NCI-H2196 treated with DMSO at 0.1 percent for 48 hours (cell line): ENCODE measurements around the gene MYLK.

Experiments
- DNase-seq: peaks from one replicate; lab custom pipeline; 2025; ENCODE audit not compliant: unreplicated experiment; lab: John Stamatoyannopoulos, UW

MYLK gene

DNA sequence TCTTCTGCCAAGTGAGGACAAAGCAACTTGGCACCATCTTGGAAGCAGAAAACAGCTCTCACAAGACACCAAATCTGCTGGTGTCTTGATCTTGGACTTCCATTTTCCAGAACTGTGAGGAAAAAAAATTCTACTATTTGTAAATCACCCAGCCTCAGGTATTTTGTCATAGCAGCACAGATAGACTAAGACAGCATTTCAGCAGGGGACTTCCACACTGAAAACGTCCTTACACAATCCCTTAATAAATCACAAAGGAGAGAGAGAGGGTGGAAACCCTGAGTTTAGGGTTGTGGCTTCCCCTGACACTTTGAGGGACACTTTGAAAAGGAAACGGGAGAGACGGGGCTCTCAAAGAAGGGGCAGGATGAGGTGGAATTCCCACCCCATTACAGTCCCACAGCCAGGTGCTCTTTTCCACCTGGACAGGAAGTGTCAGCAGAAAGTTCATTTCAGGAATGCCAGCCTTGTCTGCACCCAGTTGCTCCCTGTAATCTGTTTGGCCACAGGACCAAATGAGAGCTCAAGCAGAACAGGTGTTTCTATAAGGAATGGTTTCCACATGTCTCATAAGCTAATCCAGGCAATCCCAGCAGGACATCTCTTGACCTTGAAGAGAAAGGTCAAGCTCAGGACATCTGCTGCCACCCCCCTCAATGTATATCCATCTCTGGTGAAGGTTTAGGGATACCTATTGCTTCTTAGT is 51.3 kb downstream of the MYLK start:
- no peak for DNase-seq

GRCh38 chr3:123831420-123831819 is 52.7 kb downstream of the MYLK start:
- no peak for DNase-seq

GRCh38 chr3:123821920-123822319 is 62.2 kb downstream of the MYLK start:
- no peak for DNase-seq

DNA sequence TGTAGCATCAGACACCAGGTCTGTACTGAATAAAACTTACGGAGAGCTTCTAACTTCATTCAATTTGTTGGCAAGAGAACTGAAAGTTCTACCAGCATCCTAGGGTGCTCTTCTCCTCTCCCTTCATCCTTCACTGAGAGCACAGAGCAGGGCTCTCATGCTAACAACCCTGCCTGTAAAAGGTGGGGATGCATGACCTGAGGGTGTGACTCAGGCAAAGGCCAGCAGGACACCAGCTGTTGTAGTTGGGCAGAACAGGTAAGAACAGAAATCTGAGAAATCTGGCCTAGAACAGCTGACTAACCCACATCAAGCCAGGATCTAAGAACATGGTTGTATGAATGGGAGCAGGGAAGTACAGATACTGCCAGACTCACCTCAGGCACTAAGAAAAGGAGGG is 64.2 kb downstream of the MYLK start:
- DNase-seq = no peak

DNA sequence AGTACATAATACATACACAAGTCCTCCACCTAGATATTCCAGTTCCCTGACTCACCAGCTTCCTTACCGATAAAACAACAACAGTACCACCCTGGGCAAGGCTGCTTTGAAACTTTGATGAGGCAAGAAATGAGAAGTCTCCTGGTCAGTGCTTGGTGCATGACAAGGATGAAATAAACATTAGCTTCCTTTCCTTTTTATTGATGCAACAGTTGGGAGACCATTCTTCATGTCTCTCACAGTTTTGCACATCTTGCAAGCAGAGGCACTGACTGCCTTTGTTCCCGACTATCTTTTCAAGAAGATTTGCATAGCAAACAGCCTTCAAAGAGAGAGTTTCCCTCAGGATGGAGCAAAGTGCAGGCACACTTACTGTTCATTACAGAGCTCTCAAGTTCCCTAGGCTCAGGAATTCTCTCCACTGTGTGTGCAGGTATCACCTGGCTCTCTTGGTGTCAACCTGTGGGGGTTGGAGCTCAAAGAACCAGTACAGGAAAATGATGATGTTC is 65.2 kb downstream of the MYLK start:
- DNase-seq = no peak

DNA sequence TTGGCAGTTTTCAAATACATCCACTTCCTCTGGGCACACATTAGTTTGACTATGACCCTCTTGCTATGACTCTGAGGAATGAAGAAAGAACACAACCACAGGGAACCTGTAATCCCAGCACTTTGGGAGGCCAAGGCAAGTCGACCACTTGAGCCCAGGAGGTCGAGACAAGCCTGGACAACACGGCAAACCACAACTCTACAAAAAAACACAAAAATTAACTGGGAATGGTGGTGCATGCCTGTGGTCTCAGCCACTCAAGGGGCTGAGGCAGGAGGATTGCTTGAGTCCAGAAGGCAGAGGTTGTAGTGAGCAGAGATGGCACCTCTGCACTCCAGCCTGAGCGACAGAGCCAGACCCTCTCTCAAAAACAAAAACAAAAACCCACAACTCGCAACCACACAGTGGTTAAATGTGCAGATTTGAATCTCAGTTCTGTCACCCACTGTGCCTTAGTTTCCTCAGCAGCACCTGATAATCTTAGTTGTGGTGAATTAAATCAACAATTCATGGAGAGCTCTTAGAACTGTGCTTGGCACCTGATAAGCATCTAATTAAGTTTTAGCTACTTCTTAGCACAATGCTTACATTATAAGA is 65.7 kb downstream of the MYLK start:
- DNase-seq = no peak

DNA sequence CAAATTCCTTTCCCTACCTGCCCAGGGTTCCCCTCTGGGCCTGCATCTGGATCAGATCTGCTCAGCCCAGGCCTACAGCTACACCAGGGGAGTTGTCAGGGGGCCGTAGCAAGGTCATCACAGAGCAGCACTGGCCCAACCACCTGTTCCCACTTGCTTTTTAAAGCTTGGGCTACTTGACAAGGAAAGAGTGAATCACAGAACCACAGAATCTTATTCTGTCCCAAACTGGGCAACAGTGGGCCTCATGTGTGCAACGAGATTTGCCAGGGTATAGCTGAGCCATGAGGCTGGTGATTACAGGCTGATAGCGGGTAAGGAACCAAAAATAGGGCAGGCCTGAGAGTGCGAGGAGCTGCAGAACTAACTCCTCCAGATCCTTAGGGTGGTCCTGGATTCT is 66.7 kb downstream of the MYLK start:
- DNase-seq = no peak

GRCh38 chr3:123816673-123817207 is 67.4 kb downstream of the MYLK start:
- no peak for DNase-seq

DNA sequence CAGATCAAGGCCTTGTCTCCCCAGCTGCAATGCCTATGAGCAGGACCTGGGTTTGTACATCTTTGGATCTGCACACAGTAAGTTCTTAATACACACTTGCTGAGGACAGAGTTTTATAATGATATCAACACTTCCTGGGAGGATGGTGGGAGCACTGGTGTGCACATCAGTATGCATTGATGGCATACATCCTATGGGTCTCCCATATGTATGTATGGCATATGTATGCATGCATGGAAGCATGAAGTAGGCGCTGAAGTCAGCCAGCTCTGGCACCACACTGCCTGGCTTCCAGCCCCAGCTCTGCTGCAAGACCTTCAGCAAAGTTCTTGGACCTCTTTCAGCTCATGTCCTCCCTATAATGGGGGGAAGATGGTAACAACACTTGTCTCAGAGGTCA is 68.2 kb downstream of the MYLK start:
- no peak for DNase-seq

- no peak for DNase-seq
These were observed 70.3 kb downstream of the MYLK start for GRCh38 chr3:123813876-123814275.

DNA sequence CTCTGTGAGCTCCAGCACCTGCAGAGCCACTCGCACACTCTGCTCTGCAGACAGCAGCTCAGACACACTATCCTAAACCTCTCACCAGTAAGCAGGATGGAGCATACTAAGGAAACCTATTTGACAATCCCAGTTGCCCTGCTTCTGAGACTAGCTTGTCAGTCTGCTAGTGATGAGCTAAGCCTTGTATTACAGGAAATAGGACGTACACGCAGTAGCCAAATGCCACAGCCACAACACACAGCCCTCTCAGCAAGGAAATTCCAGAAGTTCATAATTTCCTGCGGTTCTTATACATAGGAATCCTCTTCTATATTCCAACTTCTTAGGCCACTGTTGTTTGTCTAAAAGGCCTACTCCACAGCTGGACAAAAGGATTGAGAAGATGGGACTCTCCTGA is 74.5 kb downstream of the MYLK start:
- no peak for DNase-seq

GRCh38 chr3:123808812-123809211 is 75.3 kb downstream of the MYLK start:
- no peak for DNase-seq

GRCh38 chr3:123807820-123808219 is 76.3 kb downstream of the MYLK start:
- DNase-seq = peak; percentile 49

DNA sequence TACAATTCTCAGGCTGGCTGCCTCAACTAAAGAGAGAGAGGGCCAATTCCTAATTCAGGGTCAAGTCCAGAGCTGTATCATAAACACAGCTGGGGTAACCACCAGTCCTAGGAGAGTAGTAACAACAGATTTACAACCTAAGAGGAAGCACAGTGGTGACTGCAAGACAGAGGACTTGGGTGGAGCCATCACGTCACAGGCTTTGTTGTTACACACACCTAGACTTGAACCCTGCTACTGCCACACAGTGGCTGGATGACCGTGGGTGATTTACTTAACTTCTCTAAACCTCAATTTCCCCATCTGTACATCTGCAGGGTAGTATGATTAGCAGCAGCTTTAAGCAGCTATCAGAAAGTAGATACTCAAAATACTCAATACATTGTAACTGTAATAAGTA is 78.6 kb downstream of the MYLK start:
- DNase-seq = no peak

DNA sequence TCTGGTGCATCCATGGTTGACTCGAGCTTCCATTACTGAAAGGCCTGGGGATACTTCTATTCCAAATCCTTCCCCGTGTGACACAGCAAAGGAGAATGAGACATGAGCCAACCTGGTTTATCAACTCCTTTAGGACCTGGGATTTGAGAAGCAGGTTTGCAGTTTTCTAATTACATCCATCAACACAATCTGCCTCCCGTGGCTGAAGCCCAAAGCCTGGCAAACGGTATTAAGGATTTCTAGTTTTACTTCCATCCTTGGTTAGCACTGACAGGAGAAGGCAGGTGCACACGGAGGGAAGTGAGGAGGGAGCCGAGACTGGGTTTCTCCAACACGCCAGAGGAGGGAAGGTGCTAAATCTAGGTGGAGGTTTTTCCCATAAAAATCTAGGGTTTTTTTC is 79.0 kb downstream of the MYLK start:
- no peak for DNase-seq

GRCh38 chr3:123804676-123805075 is 79.5 kb downstream of the MYLK start:
- no peak for DNase-seq

GRCh38 chr3:123803521-123803920 is 80.6 kb downstream of the MYLK start:
- no peak for DNase-seq

DNA sequence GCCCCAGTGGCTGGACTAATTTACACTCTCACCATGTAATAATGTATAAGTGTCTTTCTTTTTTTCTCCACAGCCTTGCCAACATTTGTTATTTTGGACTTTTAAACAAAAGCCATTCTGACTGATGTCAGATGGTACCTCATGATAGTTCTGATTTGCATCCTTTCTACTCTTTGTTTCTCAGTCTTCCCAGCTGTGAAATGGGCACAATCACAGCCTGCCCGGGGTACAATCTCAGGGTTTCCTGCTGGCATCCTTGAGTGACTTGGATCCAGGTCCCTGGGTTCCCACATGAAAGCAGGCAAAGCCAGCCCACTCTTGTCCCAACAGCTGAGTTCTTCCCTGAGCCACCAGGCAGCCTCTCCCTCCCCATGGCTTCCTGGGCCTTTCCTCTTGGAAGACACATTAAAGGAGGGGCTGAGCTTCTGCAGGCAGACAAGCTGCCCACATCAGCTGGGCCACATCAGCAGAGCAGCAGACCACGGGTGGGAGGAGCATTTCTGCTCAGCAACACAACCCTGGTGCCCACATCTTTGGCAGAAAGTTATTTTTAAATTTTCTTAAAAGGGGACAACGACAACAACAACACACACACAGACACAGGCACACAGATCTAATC is 82.0 kb downstream of the MYLK start:
- DNase-seq = no peak

DNA sequence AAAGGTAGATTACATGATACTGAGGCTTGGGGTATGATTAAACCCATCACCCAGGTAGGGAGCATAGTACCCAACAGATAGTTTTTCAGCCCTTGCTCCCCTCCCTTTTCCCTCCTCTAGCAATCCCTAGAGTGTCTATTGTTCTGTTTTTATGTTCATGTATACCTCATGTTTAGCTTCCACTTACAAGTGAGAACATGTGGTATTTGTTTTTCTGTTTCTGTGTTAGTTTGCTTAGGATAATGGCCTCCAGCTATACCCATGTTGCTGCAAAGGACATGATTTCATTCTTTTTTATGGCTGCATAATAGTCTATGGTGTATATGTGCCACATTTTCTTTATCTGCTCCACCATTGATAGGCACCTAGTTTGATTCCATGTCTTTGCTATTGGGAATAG is 82.7 kb downstream of the MYLK start:
- no peak for DNase-seq

- DNase-seq = no peak
These were observed 83.8 kb downstream of the MYLK start for GRCh38 chr3:123800362-123800682.

DNA sequence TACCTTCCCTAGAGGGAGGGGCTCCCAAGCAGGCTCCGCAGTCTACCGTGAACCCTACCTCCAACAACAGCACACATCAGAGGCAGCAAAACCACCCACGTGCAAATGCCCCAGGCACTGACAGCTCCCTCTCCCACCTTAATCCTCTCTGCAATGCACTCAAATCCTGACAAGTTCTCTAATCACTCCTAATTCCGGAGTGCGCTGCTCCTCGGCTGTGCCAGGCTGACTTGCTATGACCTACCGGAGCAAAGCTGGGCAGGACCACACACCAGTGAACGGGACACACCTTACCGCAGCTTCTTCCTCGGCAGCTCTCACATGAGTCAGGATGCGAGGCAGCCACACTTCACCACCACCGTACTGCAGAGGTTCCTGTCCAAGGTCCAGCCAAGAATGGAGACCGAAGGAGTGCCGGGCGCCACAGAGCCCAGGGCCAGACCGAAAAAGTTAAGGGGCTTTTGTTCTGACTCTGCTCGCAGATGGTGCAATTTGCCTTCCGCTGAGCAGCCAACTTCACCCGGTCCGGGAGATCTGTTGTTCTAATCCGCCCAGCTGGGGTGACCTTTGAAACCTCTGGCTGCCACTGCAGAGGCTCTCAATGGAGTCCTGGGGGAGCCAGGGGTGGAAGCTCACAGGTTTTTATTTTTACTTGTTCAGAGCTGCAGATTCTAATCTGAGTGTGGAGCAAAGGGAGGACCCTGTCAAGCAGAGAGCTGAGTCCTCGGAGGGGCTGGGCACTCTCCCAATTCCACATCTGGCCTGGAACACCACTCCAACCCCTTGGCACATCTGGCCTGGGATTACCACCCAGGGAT is 84.4 kb downstream of the MYLK start:
- DNase-seq = no peak
